DMS53 (cell line): ENCODE results near the gene IFITM1.
A peak's percentile ranks its signal among the peaks of the same experiment; 100 is the strongest.
"Not testable (repeated sequence)": the region's sequence is repeated elsewhere in the genome, so short reads cannot be mapped to it uniquely, and the experiment has no call there.

ENCODE experiments used
- DNase-seq: peaks from one replicate; lab custom pipeline; 2025; lab: John Stamatoyannopoulos, UW

The IFITM1 gene

GRCh38 chr11:282630-283360, 31.0 kb upstream of the IFITM1 start:
- peak; percentile 48 for DNase-seq

- DNase-seq = no peak
These were observed 30.3 kb upstream of the IFITM1 start for GRCh38 chr11:283405-284104.

GRCh38 chr11:284105-285020, 29.5 kb upstream of the IFITM1 start:
- no peak for DNase-seq

GRCh38 chr11:285021-285893, 28.6 kb upstream of the IFITM1 start:
- no peak for DNase-seq

- no peak for DNase-seq
These were observed 28.0 kb upstream of the IFITM1 start for GRCh38 chr11:285894-286220.

GRCh38 chr11:286977-287820, 26.6 kb upstream of the IFITM1 start:
- DNase-seq = not testable (repeated sequence)

GRCh38 chr11:287821-288477, 25.9 kb upstream of the IFITM1 start:
- peak; percentile 57 for DNase-seq

- DNase-seq = peak; percentile 85
These were observed 25.1 kb upstream of the IFITM1 start, which contains the start of gene PGGHG for GRCh38 chr11:288478-289397. PGGHG (plus strand) TSS chr11:289126; CDS start chr11:289817, 691 bp downstream.

GRCh38 chr11:289398-289711, 24.5 kb upstream of the IFITM1 start:
- DNase-seq = no peak

- DNase-seq = no peak
These were observed 23.9 kb upstream of the IFITM1 start for GRCh38 chr11:289712-290620.

- DNase-seq = no peak
These were observed 23.1 kb upstream of the IFITM1 start for GRCh38 chr11:290621-291231.

- no peak for DNase-seq
These were observed 22.3 kb upstream of the IFITM1 start for GRCh38 chr11:291281-292210.

GRCh38 chr11:292211-293121, 21.4 kb upstream of the IFITM1 start:
- no peak for DNase-seq

- no peak for DNase-seq
These were observed 20.5 kb upstream of the IFITM1 start for GRCh38 chr11:293271-293851.
